Measurements from ENCODE around the gene DEPDC5.
"Not testable (repeated sequence)": the region's sequence is repeated elsewhere in the genome, so short reads cannot be mapped to it uniquely, and the experiment has no call there.

DEPDC5 gene

DNA sequence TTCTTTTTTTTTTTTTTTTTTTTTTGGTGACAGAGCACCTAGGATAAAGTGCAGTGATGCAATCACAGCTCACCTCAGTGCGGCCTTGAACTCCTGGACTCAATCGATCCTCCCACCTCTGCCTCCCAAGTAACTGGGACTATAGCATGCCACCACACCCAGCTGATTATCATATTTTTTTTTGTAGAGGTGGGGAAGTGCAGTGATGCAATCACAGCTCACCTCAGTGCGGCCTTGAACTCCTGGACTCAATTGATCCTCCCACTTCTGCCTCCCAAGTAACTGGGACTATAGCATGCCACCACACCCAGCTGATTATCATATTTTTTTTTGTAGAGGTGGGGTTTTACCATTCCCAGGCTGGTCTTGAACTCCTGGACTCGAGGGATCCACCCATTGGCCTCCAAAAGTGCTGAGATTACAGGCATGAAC, 61.6 kb downstream of the DEPDC5 start:
- not testable (repeated sequence) for DNase-seq (ENCODE audit: low spot score)

DNA sequence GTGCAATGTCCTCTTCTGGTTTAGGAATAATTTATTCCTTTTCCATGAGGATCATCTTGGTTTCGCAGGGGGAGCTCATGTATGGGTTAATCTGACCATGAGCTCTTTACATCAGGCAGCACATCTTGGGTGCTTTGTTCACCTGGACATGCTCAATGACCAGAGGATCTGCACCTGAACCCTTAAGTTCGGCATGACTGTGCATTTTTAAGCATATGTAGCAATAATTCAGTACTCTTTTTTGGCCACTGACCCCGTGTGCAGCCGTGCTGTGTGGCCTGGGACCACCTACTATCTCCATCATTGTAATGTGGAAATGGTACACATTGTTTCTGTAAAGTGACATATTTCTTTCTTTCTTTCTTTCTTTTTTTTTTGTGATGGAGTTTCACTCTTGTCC, 62.9 kb downstream of the DEPDC5 start:
- no peak for DNase-seq (ENCODE audit: low spot score)

DNA sequence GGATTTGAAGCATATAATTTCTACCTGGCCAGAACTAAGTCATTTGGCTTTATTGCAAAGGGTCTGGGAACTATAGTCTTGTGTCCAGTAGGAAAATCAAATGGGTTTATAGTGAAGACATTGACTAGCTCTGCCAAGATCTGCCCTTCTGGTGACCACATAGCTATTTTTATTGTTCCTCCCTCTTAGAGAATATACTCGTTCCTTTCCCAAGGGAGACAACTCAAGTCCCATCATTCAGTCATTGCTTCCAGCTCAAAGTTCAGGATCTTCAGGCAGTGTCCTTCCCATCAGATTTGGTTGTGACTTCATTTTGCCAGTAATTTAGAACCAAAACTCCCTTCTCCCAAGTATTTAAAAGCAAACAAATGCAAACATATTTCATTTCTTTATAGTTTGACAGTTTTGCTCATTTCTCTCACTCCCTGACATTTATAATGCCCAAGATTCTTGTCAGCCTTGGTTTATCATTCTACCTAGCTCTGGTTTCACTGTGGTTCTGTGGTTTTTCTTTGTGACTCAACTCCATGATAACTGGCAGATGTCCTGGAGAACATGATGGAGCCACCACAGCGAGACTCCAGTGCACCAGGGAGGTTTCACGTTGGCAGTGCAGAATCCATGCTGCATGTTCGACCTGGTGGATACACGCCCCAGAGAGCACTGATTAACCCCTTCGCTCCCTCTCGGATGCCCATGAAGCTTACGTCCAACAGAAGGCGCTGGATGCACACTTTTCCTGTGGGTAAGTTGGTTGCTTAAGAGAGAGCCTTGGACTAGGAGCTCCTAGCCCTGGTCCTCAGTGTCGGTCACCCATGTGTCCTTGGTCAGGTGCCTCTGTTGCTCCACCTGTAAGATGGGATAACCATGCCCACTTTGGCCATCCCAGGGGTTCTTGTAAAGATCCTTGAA, 64.9 kb downstream of the DEPDC5 start:
- no peak for DNase-seq (ENCODE audit: low spot score)

DNA sequence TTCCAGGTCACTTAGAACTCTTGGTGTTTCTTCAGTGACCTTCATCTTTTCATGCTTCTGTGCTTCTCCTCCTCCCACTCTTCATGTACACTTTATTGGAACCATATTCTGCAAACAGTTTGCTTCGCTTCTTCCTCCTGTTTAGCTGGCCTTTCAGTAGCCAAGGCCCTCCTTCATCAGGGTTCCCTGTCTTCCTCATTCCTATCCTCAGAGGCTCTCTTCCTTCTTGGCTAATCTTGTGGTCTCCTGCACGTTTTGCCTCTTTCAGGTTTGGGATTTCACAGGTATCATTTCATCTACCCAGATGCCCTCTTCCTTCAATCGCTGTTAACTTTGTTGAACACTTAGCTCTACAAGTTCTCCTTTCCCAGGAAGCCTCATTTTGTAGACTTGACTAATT, 66.8 kb downstream of the DEPDC5 start:
- DNase-seq (ENCODE audit: low spot score), result no peak

DNA sequence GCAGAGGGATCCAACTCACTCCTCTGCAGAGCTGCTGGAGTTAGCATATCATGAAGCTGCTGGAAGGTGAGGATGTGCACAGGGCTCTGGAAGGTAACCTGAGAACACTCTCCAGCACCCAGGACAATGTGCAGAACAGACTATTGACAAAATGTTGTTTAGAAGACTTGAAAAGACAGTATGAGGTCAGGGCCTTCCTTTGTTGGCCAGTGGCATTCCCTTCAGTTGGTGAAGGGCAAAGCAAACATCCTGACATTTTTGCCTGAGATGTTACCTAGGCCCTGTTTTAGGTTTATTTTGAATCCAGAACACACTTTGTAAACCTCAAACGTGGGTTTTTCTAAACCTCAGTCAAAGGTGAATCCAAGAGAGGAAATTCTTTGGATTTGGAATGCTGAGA, 67.8 kb downstream of the DEPDC5 start:
- no peak for DNase-seq (ENCODE audit: low spot score)

DNA sequence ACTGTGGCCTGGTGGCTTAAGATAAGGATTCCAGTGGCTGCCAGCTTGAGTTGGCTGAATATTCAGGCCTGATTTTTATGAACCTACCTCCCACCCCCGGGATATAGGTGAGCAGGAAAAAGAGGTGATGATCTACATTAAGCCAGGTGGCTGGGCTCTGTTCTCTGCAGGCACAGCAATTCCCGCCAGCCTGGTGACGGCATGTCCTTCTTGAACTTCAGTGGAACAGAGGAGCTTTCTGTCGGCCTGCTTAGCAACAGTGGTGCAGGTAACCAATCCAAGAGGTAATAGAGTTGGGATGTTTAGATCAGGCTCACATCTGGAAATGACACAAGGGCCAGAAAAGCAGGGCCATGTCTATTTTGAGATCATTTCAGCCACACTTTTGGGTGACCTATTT, 68.7 kb downstream of the DEPDC5 start:
- DNase-seq (ENCODE audit: low spot score), result no peak

DNA sequence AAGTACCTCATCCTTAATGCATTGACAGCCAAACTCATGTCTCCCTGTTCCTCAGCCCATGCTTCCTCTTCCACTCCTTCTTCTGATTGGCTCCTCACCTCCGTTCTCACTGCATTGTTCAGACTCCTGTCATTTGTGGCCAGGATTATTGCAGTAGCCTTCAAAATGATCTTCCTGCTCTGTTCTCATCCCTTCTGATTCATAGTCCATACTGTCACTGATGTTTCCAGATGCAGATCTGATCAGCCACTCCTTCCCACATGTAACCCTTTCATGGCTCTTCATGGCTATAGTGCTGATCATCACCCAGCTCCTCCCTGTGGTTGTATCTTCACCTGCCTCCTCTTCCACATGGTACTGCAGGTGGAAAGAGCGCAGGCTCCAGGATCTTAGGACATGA, 71.7 kb downstream of the DEPDC5 start:
- no peak for DNase-seq (ENCODE audit: low spot score)

DNA sequence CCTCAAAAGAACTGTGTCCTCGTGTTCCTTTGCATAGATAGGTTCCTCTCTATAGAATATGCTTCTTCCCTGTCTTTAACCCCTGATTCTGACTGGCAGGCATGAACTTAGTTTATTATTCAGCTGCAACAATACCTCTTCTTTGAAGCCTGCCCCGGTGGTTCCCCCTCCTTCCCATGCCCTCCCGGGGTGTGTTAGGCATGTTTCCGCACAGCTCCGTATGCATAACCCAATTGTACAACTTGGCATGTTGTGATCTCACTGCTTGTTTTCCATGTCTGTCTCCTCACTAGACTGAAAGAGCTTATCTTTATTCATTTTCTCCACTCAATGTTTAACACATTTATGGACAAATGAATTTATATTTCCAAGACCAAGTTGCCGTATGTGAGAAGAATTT, 72.6 kb downstream of the DEPDC5 start:
- no peak for DNase-seq (ENCODE audit: low spot score)

DNA sequence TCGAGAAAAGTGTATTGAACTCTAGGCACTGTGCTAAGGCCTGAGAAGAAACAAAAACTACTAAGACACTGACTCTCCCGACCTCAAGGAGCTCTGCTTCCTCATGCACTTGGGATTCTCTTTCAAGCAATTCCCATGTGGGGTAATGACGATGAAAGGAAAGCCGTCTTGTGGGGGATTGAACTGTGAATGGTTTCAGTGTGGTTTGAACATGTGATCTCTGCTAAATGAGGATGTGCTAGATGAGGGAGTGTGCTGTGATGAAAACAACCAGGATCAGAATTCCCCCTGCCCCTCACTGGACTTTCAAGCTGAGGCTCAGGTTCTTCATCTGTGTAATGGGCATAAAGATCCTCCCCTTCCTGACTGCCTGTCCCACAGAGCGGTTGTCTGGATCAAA, 74.9 kb downstream of the DEPDC5 start:
- DNase-seq (ENCODE audit: low spot score), result no peak

DNA sequence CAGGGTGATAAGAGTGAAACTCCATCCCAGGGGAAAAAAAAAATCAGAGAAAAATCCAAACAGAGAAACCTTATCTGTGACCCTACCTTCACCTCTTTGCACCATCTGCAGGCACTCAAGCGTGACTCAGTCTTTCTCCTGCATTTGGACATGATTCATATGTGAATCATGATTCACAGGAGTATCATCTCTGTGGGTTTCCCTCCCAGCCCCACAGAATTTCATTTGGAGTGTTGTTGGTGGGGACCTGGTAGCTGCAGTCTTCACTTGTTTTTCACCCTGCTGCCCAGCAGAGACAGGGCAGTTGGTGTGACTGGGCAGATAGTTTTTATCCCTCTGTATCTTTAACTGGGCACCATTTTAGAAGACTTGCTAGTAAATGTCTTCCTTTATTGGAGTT, 75.7 kb downstream of the DEPDC5 start:
- DNase-seq (ENCODE audit: low spot score), result no peak

DNA sequence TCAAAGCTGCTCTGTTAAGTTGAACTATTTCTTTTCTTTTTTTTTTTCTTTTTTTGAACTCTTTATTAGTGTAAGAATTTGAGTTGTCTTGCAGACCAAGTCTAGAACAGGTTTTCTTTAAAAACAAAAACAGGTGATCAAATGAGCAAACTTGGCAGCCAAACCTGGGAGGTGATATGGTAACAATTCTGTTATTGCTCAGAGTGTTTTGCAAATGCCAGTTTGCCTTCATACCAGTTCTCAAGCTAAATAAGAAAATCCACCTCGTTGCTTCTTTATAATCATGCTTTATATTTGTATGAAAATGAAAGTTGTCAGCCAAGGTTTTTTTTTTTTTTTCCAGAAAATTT, 76.9 kb downstream of the DEPDC5 start:
- DNase-seq (ENCODE audit: low spot score), result no peak

DNA sequence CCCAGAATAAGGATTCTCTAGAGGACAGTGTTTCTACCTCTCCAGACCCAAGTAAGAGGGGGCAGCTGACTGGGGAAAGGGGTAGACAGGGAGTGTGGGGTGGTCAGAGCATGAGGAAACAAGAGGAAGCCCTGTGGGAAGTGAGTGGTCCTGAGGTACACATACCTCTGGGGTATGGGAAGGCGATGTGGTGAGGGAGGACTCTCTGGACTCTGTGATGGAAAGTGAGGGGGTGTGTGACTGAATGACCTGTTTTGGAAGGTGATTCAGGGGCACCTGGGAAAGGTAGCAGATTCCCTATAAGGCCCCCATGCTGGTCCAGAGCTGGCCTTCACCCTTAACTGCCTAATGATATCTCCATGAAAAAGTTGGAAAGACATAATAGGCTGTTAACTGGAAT, 80.1 kb downstream of the DEPDC5 start:
- DNase-seq (ENCODE audit: low spot score), result no peak

DNA sequence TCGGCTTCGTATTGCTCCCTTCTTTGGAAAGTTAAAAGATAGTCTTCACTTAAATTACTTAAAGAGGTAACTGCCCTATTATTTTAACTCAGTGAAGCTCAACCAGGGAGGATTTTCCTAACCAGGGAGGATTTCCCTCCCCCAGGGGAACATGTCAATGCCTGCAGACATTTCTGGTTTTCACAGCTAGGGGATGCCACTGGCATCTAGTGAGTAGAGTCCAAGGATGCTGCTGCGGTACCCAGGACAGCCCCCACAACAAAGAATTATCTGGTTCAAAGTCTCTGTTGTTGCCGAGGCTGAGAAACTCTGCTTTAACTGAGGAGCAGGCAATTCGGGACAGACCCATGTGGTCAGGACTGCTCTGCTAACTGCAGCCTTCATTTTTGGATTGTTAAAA, 82.2 kb downstream of the DEPDC5 start:
- DNase-seq (ENCODE audit: low spot score), result no peak

DNA sequence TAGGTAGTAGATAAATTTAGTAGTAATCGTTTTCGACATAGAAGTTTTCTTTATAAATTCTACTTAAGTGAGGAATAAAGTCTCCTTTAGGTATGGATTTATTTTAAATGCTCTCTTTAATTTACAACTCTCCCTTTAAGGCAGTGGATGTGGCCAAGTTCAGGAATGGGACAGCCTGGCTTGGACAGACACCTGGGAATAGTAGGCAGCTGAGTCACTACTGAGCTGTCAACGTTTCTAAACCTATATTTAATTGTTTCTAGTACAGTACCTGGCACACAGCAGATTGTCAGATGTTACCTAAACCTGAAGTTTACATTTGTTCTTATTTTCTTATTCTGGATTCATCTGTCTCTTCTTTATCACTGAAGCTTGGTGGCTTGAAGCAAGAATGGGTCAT, 85.1 kb downstream of the DEPDC5 start:
- no peak for DNase-seq (ENCODE audit: low spot score)

DNA sequence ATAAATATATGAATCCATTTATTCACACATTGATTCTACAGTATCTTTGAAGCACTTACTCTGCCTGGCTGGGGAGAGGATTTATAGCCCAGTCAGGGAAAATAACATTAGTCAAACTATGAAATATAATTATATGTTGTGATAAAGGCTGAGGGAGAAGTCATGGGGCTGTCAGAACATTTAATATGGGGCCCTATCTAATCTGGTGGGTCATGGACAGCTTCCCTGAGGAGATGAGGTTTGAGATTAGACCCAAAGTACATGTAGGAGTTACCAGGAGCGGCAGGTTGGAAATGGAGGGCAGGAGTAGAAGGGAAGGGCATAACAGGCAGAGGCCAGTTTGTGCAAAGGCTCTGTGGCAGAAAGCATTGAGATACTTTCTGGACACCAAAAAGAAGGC, 86.2 kb downstream of the DEPDC5 start:
- DNase-seq (ENCODE audit: low spot score), result no peak

DNA sequence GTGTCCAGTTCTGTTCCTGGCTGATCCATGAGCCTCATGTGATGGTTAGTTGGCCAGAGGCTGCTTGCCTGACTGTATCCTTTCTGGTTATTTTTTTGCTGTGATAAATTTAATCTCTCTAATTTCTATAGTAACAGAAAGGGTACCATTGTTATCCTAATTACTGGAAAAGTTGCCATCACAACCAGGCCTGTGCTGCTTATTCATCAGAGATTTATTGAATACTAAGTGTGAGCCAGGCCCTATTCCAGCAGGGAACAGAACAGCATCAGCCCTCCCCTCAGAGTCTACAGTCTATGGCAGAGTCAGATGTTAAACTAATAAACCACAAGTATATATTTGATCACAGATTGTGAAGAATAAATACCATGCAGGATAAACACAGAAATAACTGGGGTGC, 86.8 kb downstream of the DEPDC5 start:
- no peak for DNase-seq (ENCODE audit: low spot score)

DNA sequence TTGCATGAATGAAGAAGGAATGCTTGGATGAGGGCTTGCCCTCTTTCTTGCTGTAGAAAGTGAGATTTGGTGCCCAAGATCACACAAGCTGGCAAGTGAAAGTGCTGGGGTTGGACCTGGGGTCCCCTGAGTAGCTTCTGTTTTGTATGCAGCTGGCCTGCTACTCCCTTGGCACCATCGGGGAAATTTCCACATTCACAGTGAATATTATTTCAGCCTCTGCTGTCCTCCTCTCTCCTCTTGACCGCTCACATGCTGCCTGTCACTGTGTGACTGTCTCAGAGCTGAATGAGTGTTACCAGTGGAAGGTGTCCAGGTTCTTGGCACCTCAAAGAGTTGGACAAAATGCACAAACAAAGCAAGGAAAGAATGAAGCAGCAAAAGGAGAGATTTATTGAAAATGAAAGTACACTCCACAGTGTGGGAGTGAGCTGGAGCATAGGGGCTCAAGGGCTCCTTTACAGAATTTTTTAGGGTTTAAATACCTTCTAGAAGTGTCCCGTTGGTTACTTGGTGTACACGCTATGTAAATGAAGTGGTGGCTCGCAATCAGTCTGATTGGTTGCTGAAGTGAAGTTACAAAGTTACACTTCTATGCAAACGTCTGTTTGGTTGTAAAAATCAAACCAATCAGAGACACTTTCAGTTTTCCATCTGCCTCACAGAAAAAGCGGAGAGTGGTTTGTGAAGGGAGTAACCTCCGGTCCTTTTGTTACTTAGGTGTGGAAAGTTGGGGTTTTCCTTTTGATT, 87.4 kb downstream of the DEPDC5 start:
- no peak for DNase-seq (ENCODE audit: low spot score)

DNA sequence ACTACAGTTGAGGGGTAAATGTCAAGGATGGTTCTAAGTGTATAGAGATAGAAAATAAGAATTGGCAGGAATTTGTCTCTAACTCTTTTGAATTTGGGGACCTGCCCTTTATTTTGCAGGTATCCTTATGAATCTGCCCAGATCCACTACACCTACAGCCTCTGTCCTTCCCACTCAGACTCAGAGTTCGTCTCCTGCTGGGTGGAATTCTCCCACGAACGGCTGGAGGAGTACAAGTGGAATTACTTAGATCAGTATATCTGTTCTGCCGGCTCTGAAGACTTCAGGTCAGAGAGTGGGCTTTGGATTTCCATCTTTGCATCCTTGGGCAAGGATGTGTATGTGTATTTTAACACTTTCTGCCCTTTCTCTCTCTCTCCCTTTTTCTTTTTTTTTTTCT, 89.7 kb downstream of the DEPDC5 start:
- no peak for DNase-seq (ENCODE audit: low spot score)

DNA sequence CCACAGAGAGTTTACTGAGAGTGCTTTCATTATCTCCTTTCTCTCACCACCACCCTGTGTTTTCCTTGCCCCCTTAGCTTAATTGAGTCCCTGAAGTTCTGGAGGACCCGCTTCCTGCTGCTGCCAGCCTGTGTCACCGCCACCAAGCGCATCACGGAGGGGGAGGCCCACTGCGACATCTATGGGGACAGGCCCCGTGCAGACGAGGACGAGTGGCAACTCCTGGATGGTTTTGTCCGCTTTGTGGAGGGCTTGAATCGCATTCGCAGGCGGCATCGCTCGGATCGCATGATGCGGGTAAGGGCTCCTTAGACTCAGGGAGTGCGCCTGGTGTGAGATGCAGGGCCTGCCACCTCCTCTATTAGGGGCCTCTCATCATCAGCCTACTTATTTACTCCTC, 91.1 kb downstream of the DEPDC5 start:
- no peak for DNase-seq (ENCODE audit: low spot score)

DNA sequence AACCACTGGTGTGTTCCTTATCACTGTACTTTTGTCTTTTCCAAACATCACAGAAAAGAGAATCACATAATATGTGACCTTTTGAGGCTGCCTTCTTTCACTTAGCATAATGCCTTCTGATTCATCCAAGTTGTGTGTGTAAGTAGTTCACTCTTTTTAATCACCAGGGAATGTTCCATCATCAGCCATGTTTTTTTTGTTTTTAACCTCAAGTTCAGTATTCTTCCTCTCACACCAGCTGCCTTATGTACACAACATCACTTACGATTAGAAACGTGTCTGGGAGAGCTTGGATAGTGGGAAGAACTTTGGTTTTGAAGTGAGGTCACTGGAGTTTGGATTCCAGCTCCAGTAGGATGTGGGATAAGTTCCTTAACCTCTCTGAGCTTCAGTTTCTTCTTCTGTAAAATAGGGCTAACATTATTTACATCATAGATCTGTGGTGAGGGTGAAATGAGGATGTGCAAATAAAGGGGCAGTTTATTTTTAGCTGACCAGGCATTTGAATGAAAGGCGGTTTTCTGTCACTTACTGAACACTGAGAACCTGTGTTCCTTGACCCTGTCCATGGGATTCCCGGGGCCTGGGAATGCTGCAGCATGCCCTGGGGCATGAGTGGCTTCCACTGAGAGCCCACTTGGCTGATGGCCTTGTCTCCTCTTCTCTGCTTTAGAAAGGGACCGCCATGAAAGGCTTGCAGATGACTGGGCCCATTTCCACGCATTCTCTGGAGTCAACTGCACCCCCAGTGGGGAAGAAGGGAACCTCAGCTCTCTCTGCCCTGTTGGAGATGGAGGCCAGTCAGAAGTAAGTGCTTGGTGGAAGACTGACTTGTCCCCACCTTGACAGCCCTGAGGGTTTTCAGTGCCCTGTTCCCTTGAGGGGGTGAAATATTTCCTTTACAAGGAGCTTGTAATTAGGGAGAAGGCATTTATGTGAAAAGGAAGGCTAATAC, 92.6 kb downstream of the DEPDC5 start:
- DNase-seq (ENCODE audit: low spot score), result peak; percentile 37

DNA sequence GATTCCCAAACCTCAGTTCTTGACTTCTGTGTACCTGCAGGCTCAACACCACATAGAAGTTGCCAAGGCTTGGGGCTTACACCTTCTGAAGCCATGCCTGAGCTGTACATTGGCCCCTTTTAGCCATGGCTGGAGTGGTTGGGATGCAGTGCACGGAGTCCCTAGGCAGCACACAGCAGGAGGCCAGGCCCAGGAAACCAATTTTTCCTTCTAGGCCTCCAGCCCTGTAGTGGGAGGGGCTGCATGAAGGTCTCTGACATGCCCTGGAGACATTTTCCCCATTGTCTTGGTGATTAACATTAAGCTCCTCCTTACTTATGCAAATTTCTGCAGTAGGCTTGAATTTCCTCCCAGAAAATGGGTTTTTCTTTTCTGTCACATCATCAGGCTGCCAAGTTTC, 94.6 kb downstream of the DEPDC5 start:
- no peak for DNase-seq (ENCODE audit: low spot score)

DNA sequence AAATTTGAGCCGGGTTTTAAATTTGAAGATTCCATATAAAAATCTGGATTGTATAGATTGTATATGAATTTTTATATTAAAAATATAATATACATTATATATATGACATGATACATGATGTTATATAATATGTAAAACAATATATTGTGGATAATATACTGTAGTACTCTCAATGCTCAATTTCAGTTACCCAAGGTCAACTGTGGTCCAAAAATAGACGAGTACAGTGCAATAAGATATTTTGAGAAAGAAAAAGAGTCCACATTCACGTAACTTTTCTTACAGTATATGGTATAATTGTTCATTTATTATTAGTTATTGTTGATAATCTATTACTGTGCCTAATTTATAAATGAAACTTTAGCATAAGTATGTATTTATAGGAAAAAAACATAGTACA, 96.3 kb downstream of the DEPDC5 start:
- DNase-seq (ENCODE audit: low spot score), result no peak

All from iPS-NIHi11 (cell line).